Hepatocyte (in vitro differentiated cells): ENCODE measurements around the gene FSD1L. TPM values are rescaled to one million over a fixed set of nuclear protein-coding genes. Genes with fewer than 3 reads are reported as not detected.
A peak's percentile ranks its signal among the peaks of the same experiment; 100 is the strongest.

Experiments
- DNase-seq: peaks from one replicate; pipeline ENCODE4 v3.0.0-alpha.2; 2016; ENCODE audit warnings: low spot score
- H2AFZ ChIP-seq: fragments of 200-600 bp; sonication (generic); 2 replicates; pipeline ENCODE4 v1.6.0; 2016; ENCODE audit warnings: antibody characterized with exemption, mild to moderate bottlenecking
- H3K27ac ChIP-seq: fragments of 200-600 bp; sonication (generic); 2 replicates; pipeline ENCODE4 v1.5.1; 2016; ENCODE audit warnings: mild to moderate bottlenecking
- H3K27me3 ChIP-seq: fragments of 200-600 bp; sonication (generic); 2 replicates; pipeline ENCODE4 v1.6.1; 2016
- H3K36me3 ChIP-seq: fragments of 200-600 bp; sonication (generic); replicated peaks from 2 replicates; pipeline ENCODE4 v1.5.1; 2016; ENCODE audit warnings: low read depth; ENCODE audit not compliant: insufficient read depth
- H3K4me1 ChIP-seq: fragments of 200-600 bp; sonication (generic); 2 replicates; pipeline ENCODE4 v1.5.1; 2016; ENCODE audit warnings: mild to moderate bottlenecking, moderate library complexity; ENCODE audit not compliant: insufficient read depth
- H3K4me2 ChIP-seq: fragments of 200-600 bp; sonication (generic); 2 replicates; pipeline ENCODE4 v1.6.0; 2016
- H3K4me3 ChIP-seq: fragments of 200-600 bp; sonication (generic); 2 replicates; pipeline ENCODE4 v1.5.1; 2016; ENCODE audit warnings: mild to moderate bottlenecking
- H3K79me2 ChIP-seq: fragments of 200-600 bp; sonication (generic); 2 replicates; pipeline ENCODE4 v1.6.0; 2017; ENCODE audit warnings: mild to moderate bottlenecking
- H3K9me2 ChIP-seq: fragments of 200-600 bp; sonication (generic); replicated peaks from 2 replicates; pipeline ENCODE4 v1.6.0; 2017; ENCODE audit warnings: mild to moderate bottlenecking; ENCODE audit not compliant: insufficient read depth
- H3K9me3 ChIP-seq: fragments of 200-600 bp; sonication (generic); 2 replicates; pipeline ENCODE4 v1.5.1; 2016; ENCODE audit warnings: low read depth, mild to moderate bottlenecking
- H4K20me1 ChIP-seq: fragments of 200-600 bp; sonication (generic); 2 replicates; pipeline ENCODE4 v1.6.0; 2016; ENCODE audit warnings: mild to moderate bottlenecking; ENCODE audit not compliant: insufficient read depth, poor library complexity, severe bottlenecking
- EZH2 ChIP-seq: fragments of 200-600 bp; sonication (generic); IDR thresholded peaks from 2 replicates; pipeline ENCODE4 v1.6.1; 2016; ENCODE audit warnings: antibody characterized with exemption, mild to moderate bottlenecking, borderline replicate concordance
- EZH2phosphoT487 ChIP-seq: fragments of 200-600 bp; sonication (generic); IDR thresholded peaks from one replicate; pipeline ENCODE4 v1.6.1; 2018; ENCODE audit warnings: antibody characterized with exemption, mild to moderate bottlenecking, low read depth, moderate library complexity; ENCODE audit not compliant: unreplicated experiment, severe bottlenecking
- WGBS: methylation state at CpG from one replicate; pipeline ENCODE4 v1.1.6; 2016; ENCODE audit warnings: low lambda C conversion rate; ENCODE audit errors: missing lambda C conversion rate; 5-methylcytosine and 5-hydroxymethylcytosine counted together
- polyA plus RNA-seq: library from polyadenylated mRNA; unstranded; fragments of >200 nt; fragmentation: Nextera tagmentation; extraction: Ambion mirVana; gene quantifications from 2 replicates; pipeline ENCODE4 v1.2.1, GENCODE V29; 2016
- total RNA-seq: library from RNA; depleted of rRNA; stranded (reverse); fragments of >200 nt; gene quantifications from 2 replicates; pipeline ENCODE4 v1.2.3, GENCODE V29; 2014
- TF ChIP-seq, protein P1 (sequence below): fragments of 200-600 bp; sonication (generic); IDR thresholded peaks from 2 replicates; pipeline ENCODE4 v1.5.1; 2016; ENCODE audit warnings: antibody characterized with exemption, mild to moderate bottlenecking; ENCODE audit not compliant: poor library complexity

FSD1L gene
- total and polyA plus RNA-seq, 2 experiments from 2014 or later: 1.1 to 9.3 TPM

- WGBS: 71% methylated on average over 2 of the region's 2 CpGs
- H4K20me1 ChIP-seq: no peaks in the 10 kb centered on the region
- DNase-seq: peak; percentile 40
- no peak overlapping the region for H3K27ac ChIP-seq
- no peak for TF ChIP-seq EZH2
- TF ChIP-seq, protein P1, sequence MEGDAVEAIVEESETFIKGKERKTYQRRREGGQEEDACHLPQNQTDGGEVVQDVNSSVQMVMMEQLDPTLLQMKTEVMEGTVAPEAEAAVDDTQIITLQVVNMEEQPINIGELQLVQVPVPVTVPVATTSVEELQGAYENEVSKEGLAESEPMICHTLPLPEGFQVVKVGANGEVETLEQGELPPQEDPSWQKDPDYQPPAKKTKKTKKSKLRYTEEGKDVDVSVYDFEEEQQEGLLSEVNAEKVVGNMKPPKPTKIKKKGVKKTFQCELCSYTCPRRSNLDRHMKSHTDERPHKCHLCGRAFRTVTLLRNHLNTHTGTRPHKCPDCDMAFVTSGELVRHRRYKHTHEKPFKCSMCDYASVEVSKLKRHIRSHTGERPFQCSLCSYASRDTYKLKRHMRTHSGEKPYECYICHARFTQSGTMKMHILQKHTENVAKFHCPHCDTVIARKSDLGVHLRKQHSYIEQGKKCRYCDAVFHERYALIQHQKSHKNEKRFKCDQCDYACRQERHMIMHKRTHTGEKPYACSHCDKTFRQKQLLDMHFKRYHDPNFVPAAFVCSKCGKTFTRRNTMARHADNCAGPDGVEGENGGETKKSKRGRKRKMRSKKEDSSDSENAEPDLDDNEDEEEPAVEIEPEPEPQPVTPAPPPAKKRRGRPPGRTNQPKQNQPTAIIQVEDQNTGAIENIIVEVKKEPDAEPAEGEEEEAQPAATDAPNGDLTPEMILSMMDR: peak; percentile 50
- TF ChIP-seq EZH2phosphoT487: no peak
- no peaks in the 10 kb centered on the region for H3K9me3 ChIP-seq
- H3K9me2 ChIP-seq: no peaks in the 10 kb centered on the region
- H3K79me2 ChIP-seq: no peaks in the 10 kb centered on the region
- no peak overlapping the region for H3K4me2 ChIP-seq
- no peaks in the 10 kb centered on the region for H3K36me3 ChIP-seq
- H3K4me1 ChIP-seq: no peaks in the 10 kb centered on the region
- no peaks in the 10 kb centered on the region for H3K27me3 ChIP-seq
- no peak overlapping the region for H2AFZ ChIP-seq
- no peak overlapping the region for H3K4me3 ChIP-seq
Observed at GRCh38 chr9:105475302-105475701, 27.5 kb downstream of the FSD1L start.

DNA sequence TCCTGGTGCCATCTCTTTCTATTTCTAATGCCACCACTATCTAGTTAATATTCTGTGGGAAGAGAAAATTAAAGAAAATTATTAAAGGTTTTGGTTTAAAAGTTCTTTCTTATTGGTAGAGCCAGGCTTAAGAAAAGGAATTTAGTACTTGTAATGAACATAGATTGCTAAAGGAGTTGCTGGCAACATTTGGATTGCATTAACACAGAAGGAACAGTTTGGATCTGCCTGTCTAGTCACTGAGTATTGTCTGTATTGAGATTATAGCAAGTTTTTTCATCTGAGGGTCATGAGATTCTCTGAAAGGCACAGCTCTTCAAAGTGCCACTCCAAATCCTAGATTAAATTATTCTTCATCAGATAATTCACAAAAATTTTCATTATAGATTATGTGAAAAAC is 32.0 kb downstream of the FSD1L start:
- TF ChIP-seq EZH2 (no peak), EZH2phosphoT487 (no peak)
- TF ChIP-seq, protein P1: no peak
- Histone ChIP-seq H3K9me2 (no peaks in the 10 kb centered on the region), H4K20me1 (no peaks in the 10 kb centered on the region), H3K79me2 (no peaks in the 10 kb centered on the region), H3K27me3 (no peaks in the 10 kb centered on the region), H3K4me3 (no peak overlapping the region), H2AFZ (no peak overlapping the region), H3K4me1 (no peaks in the 10 kb centered on the region), H3K9me3 (no peaks in the 10 kb centered on the region), H3K4me2 (no peak overlapping the region), H3K36me3 (no peaks in the 10 kb centered on the region), H3K27ac (no peak overlapping the region)
- DNase-seq: no peak

GRCh38 chr9:105483618-105484017 is 35.8 kb downstream of the FSD1L start:
- H3K9me3 ChIP-seq: no peaks in the 10 kb centered on the region
- no peak overlapping the region for H3K27ac ChIP-seq
- no peaks in the 10 kb centered on the region for H3K9me2 ChIP-seq
- no peaks in the 10 kb centered on the region for H4K20me1 ChIP-seq
- no peaks in the 10 kb centered on the region for H3K27me3 ChIP-seq
- DNase-seq: no peak
- H2AFZ ChIP-seq: no peak overlapping the region
- H3K4me1 ChIP-seq: no peaks in the 10 kb centered on the region
- TF ChIP-seq EZH2phosphoT487 (no peak), EZH2 (no peak)
- TF ChIP-seq, protein P1: no peak
- H3K4me3 ChIP-seq: no peak overlapping the region
- no peaks in the 10 kb centered on the region for H3K79me2 ChIP-seq
- no peaks in the 10 kb centered on the region for H3K36me3 ChIP-seq
- no peak overlapping the region for H3K4me2 ChIP-seq

GRCh38 chr9:105484226-105484625 is 36.4 kb downstream of the FSD1L start:
- Histone ChIP-seq H3K9me3 (no peaks in the 10 kb centered on the region), H3K4me3 (no peak overlapping the region), H3K4me2 (no peak overlapping the region), H3K4me1 (no peaks in the 10 kb centered on the region), H4K20me1 (no peaks in the 10 kb centered on the region), H3K36me3 (no peaks in the 10 kb centered on the region), H3K9me2 (no peaks in the 10 kb centered on the region), H3K27ac (no peak overlapping the region), H3K79me2 (no peaks in the 10 kb centered on the region), H3K27me3 (no peaks in the 10 kb centered on the region), H2AFZ (no peak overlapping the region)
- 84% methylated on average over 2 of the region's 2 CpGs for WGBS
- DNase-seq: peak; percentile 12
- no peak for TF ChIP-seq EZH2phosphoT487
- TF ChIP-seq, protein P1: no peak
- TF ChIP-seq EZH2: no peak
